HL-60 (cell line): ENCODE data around the gene PLSCR4.

Experiments
- CTCF ChIP-seq: IDR thresholded peaks from one replicate; pipeline ENCODE4 v1.5.1; 2011; ENCODE audit warnings: low read length, control low read depth, inconsistent platforms; ENCODE audit not compliant: insufficient read depth
- REST ChIP-seq: IDR thresholded peaks from 2 replicates; pipeline ENCODE4 v1.6.1; 2012; ENCODE audit warnings: low read depth; ENCODE audit not compliant: insufficient replicate concordance

- no peak for TF ChIP-seq CTCF
- TF ChIP-seq REST: no peak
These were observed 50.3 kb downstream of the PLSCR4 start for GRCh38 chr3:146200461-146201220.
